SK-N-MC (cell line): ENCODE measurements around the gene GVQW3.

Source experiments
- EZH2 ChIP-seq: fragments of 200-600 bp; sonication (generic); IDR thresholded peaks from one replicate; pipeline ENCODE4 v1.6.1; 2017; ENCODE audit warnings: antibody characterized with exemption
- POLR2AphosphoS5 ChIP-seq: IDR thresholded peaks from 2 replicates; pipeline ENCODE4 v1.6.1; 2012; ENCODE audit warnings: mild to moderate bottlenecking, low read depth, low read length, borderline replicate concordance

DNA sequence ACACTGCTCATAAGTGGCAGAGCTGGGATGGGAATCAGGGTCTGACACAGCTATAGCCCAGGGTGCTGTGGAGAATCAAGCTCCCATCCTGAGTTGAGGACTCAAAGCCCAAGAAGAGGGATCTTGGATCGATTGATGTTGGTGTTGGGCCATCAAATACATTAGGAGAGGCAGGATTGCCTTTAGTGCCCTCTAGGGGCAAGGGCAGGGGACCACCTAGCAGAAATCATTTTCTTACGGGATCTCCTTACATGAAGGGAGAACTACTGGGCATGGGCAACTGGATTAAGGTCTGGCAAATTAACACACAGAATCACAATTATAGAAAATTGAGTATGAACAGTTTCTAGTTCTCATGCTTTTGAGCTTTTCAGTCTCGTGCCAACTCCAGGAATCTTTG lies 38.8 kb downstream of the GVQW3 start:
- TF ChIP-seq POLR2AphosphoS5, result no peak
- no peak for TF ChIP-seq EZH2
